ENCODE measurements around the gene KRTAP4-11.

GRCh38 chr17:41121742-41122141, 3.6 kb upstream of the KRTAP4-11 start:
- no peak for TF ChIP-seq REST (IDR thresholded peaks at IDR 0.05; ENCODE audit: insufficient read depth in 1 of 2, low read depth in 2 of 2, low read length in 2 of 2)
- TF ChIP-seq FOXP2 (optimal IDR thresholded peaks at IDR 0.05; ENCODE audit: borderline replicate concordance, extremely low read depth, extremely low read length, insufficient read depth): no peak
- TF ChIP-seq SIN3A (IDR thresholded peaks at IDR 0.05; ENCODE audit: borderline replicate concordance, insufficient read depth, low read length): no peak

All from PFSK-1 (cell line).